ENCODE results near the gene PIAS1. TPM values are rescaled to one million over a fixed set of nuclear protein-coding genes. Genes with fewer than 3 reads are reported as not detected.

PIAS1 gene
- total RNA-seq, 2 experiments from 2014 or later = 44.1 to 59.0 TPM

DNA sequence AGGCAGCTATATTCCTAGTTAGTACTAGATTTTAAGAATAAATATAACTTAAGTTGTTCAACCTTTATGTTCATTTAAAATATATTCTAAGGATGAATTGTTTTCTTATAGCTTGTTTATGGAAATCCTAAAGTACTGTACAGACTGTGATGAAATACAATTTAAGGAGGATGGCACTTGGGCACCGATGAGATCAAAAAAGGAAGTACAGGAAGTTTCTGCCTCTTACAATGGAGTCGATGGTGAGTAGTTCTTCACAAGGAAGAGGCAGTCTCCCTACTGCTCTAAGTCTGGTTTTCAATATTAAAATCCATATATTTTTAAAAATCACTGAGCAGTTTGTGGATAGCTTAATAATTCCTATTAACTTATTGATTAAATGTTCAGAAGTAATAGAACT lies 121.4 kb downstream of the PIAS1 start:
- H3K9me3 ChIP-seq (ENCODE audit: low read length) = no peaks in the 10 kb centered on the region
- ChIA-PET POLR2A (interaction anchor here (0.8 to 1.3 kb wide), 4 partner anchors 9 to 327 kb away, joined by 3 to 4 read pairs (median 4); no protein-coding TSS in a partner anchor), CTCF (ENCODE audit: unreplicated experiment) (no interaction called here)
- H2AFZ ChIP-seq (ENCODE audit: low read length) = no peak overlapping the region
- intact Hi-C loops (cut with micrococcal nuclease; ENCODE audit: unreplicated experiment) = no loop called here
- H3K27ac ChIP-seq (ENCODE audit: low read depth, low read length, poor library complexity, severe bottlenecking) = no peak overlapping the region
- BruUV-seq (replicated peaks) = no TSS peak
- peaks cover 64% of the 10 kb centered on the region for H3K36me3 ChIP-seq (ENCODE audit: insufficient read depth, low read length)
- H3K4me3 ChIP-seq (ENCODE audit: low read depth, low read length, poor library complexity, severe bottlenecking) = no peak overlapping the region
- H3K9me2 ChIP-seq (ENCODE audit: insufficient read depth, low read length) = no peaks in the 10 kb centered on the region
- no peak for TF ChIP-seq EZH2phosphoT487 (IDR thresholded peaks at IDR 0.05; ENCODE audit: borderline replicate concordance, low read depth, low read length)
- TF ChIP-seq, protein P1, sequence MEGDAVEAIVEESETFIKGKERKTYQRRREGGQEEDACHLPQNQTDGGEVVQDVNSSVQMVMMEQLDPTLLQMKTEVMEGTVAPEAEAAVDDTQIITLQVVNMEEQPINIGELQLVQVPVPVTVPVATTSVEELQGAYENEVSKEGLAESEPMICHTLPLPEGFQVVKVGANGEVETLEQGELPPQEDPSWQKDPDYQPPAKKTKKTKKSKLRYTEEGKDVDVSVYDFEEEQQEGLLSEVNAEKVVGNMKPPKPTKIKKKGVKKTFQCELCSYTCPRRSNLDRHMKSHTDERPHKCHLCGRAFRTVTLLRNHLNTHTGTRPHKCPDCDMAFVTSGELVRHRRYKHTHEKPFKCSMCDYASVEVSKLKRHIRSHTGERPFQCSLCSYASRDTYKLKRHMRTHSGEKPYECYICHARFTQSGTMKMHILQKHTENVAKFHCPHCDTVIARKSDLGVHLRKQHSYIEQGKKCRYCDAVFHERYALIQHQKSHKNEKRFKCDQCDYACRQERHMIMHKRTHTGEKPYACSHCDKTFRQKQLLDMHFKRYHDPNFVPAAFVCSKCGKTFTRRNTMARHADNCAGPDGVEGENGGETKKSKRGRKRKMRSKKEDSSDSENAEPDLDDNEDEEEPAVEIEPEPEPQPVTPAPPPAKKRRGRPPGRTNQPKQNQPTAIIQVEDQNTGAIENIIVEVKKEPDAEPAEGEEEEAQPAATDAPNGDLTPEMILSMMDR (conservative IDR thresholded peaks at IDR 0.05; ENCODE audit: low read length) = no peak
- no peaks in the 10 kb centered on the region for H3K79me2 ChIP-seq (ENCODE audit: insufficient read depth, low read depth, low read length)
- no peak overlapping the region for H3K4me2 ChIP-seq (ENCODE audit: low read length)
- H4K20me1 ChIP-seq (ENCODE audit: insufficient read depth, low read length) = no peaks in the 10 kb centered on the region
- H3K4me1 ChIP-seq (ENCODE audit: insufficient read depth, low read length, poor library complexity, severe bottlenecking) = no peaks in the 10 kb centered on the region
- no peak for DNase-seq (ENCODE audit: low spot score)

DNA sequence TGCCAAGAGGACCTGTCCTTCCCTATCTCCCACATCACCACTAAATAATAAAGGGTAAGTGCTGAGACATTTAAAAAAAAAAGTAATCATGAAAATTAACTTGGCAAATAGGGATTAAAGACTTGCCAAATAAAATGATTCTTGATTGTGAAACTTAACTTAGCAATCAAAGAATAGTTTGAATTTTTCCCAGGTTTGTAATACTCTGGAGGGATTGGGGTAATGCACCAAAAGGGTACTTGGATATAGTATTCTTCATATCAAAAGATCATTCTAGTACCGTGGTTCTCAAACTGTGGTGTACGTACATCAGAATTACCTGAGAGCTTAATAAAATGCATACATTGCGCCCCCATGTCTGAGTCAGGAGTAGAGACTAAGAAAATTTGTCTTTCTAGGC lies 122.5 kb downstream of the PIAS1 start:
- Histone ChIP-seq H3K4me2 (ENCODE audit: low read length) (no peak overlapping the region), H4K20me1 (ENCODE audit: insufficient read depth, low read length) (no peaks in the 10 kb centered on the region), H3K36me3 (ENCODE audit: insufficient read depth, low read length) (peaks cover 74% of the 10 kb centered on the region), H3K4me1 (ENCODE audit: insufficient read depth, low read length, poor library complexity, severe bottlenecking) (no peaks in the 10 kb centered on the region), H3K4me3 (ENCODE audit: low read depth, low read length, poor library complexity, severe bottlenecking) (no peak overlapping the region), H3K79me2 (ENCODE audit: insufficient read depth, low read depth, low read length) (no peaks in the 10 kb centered on the region), H3K9me2 (ENCODE audit: insufficient read depth, low read length) (no peaks in the 10 kb centered on the region), H2AFZ (ENCODE audit: low read length) (no peak overlapping the region), H3K9me3 (ENCODE audit: low read length) (no peaks in the 10 kb centered on the region), H3K27ac (ENCODE audit: low read depth, low read length, poor library complexity, severe bottlenecking) (no peak overlapping the region)
- TF ChIP-seq, protein P1 (conservative IDR thresholded peaks at IDR 0.05; ENCODE audit: low read length) = no peak
- TF ChIP-seq EZH2phosphoT487 (IDR thresholded peaks at IDR 0.05; ENCODE audit: borderline replicate concordance, low read depth, low read length) = no peak
- no TSS peak for BruUV-seq (replicated peaks)
- ChIA-PET POLR2A (interaction anchor here (0.7 to 1.0 kb wide), 2 partner anchors 27 to 815 kb away, joined by 3 to 5 read pairs; no protein-coding TSS in a partner anchor), CTCF (ENCODE audit: unreplicated experiment) (no interaction called here)
- no peak for DNase-seq (ENCODE audit: low spot score)
- intact Hi-C loops (cut with micrococcal nuclease; ENCODE audit: unreplicated experiment) = no loop called here

DNA sequence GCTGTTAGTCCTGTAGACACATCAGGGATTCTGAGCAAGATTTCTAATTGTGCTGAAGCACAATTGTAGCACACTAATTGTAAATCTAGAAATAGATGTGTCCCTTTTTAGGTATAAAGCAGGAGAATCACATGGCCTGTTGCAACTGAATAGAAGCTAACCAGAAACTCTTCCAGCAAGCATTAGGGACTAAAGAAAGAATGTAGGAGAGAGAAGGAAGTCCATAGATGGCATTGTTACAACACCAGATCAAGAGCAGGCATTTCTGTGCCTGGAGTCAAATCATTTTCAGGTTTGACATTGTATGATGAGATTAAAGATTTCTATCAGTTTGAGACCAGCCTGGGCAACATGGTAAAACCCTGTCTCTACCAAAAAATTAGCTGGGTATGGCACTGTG lies 123.6 kb downstream of the PIAS1 start:
- Histone ChIP-seq H2AFZ (ENCODE audit: low read length) (no peak overlapping the region), H3K4me1 (ENCODE audit: insufficient read depth, low read length, poor library complexity, severe bottlenecking) (no peaks in the 10 kb centered on the region), H3K9me3 (ENCODE audit: low read length) (no peaks in the 10 kb centered on the region), H3K36me3 (ENCODE audit: insufficient read depth, low read length) (peaks cover 79% of the 10 kb centered on the region), H3K79me2 (ENCODE audit: insufficient read depth, low read depth, low read length) (no peaks in the 10 kb centered on the region), H3K4me2 (ENCODE audit: low read length) (no peak overlapping the region), H3K27ac (ENCODE audit: low read depth, low read length, poor library complexity, severe bottlenecking) (no peak overlapping the region), H4K20me1 (ENCODE audit: insufficient read depth, low read length) (no peaks in the 10 kb centered on the region), H3K4me3 (ENCODE audit: low read depth, low read length, poor library complexity, severe bottlenecking) (no peak overlapping the region), H3K9me2 (ENCODE audit: insufficient read depth, low read length) (no peaks in the 10 kb centered on the region)
- intact Hi-C loops (cut with micrococcal nuclease; ENCODE audit: unreplicated experiment) = no loop called here
- BruUV-seq (replicated peaks) = no TSS peak
- CTCF ChIA-PET (ENCODE audit: unreplicated experiment) = no interaction called here
- no peak for DNase-seq (ENCODE audit: low spot score)
- POLR2A ChIA-PET = no interaction called here
- TF ChIP-seq EZH2phosphoT487 (IDR thresholded peaks at IDR 0.05; ENCODE audit: borderline replicate concordance, low read depth, low read length) = no peak
- TF ChIP-seq, protein P1 (conservative IDR thresholded peaks at IDR 0.05; ENCODE audit: low read length) = no peak
